HUES48 (cell line): ENCODE data around the gene NLRC3.
A peak's percentile ranks its signal among the peaks of the same experiment; 100 is the strongest.
"Not testable (repeated sequence)": the region's sequence is repeated elsewhere in the genome, so short reads cannot be mapped to it uniquely, and the experiment has no call there.

Source experiments
- H3K27ac ChIP-seq: one replicate; pipeline ENCODE4 v1.7.0; 2013; ENCODE audit warnings: low read depth, low read length, inconsistent platforms
- H3K27me3 ChIP-seq: 2 replicates; pipeline ENCODE4 v1.6.1; 2013; ENCODE audit warnings: mild to moderate bottlenecking, low read length; ENCODE audit not compliant: control insufficient read depth, insufficient read depth
- H3K36me3 ChIP-seq: 2 replicates; pipeline ENCODE4 v1.6.1; 2013; ENCODE audit warnings: low read length; ENCODE audit not compliant: control insufficient read depth, insufficient read depth
- H3K4me1 ChIP-seq: 2 replicates; pipeline ENCODE4 v1.6.1; 2013; ENCODE audit warnings: mild to moderate bottlenecking, low read length; ENCODE audit not compliant: control insufficient read depth, insufficient read depth
- H3K4me3 ChIP-seq: 2 replicates; pipeline ENCODE4 v1.5.1; 2013; ENCODE audit warnings: mild to moderate bottlenecking, low read depth, low read length
- H3K9ac ChIP-seq: 2 replicates; pipeline ENCODE4 v1.6.1; 2013; ENCODE audit warnings: mild to moderate bottlenecking, low read depth, low read length, moderate library complexity
- H3K9me3 ChIP-seq: 2 replicates; pipeline ENCODE4 v1.6.1; 2013; ENCODE audit warnings: low read length; ENCODE audit not compliant: control insufficient read depth, insufficient read depth

NLRC3 gene

DNA sequence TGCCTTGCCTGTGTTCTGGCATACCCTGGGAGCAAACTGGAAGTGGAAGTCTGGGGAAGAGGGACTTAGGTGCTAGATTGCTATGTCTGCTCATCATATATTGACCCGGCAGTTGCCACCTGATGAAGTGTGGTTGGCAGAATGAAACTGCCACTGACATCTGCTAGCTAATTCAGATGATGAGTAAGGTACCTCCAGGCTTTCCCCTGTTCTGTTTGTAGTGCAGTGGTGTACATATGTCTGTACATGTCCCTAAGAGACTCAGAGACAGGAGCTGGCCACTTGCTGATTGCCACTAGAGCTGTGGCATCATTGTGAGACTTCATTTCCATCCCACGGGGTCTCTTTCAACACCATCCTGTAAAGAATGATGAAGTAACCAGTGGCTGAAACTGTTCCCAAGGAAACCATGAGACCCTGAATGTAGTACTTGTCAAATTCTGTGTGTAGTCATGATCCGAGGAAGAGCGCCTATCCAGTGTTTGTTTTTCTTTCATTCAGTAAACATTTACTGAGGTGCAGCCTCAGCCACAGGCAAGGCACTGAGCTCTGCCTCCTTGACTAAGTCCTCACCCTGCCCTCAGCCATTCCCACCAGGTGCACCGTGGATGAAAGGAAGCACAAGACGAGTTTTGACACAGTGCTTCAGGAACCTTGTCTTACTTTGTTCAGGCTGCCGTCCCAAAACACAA lies 63.2 kb downstream of the NLRC3 start:
- no peaks in the 10 kb centered on the region for H3K27me3 ChIP-seq
- H3K4me1 ChIP-seq = no peaks in the 10 kb centered on the region
- H3K9me3 ChIP-seq = no peaks in the 10 kb centered on the region
- H3K9ac ChIP-seq = no peak overlapping the region
- peaks cover 56% of the 10 kb centered on the region for H3K36me3 ChIP-seq
- no peak overlapping the region for H3K4me3 ChIP-seq
- no peak overlapping the region for H3K27ac ChIP-seq

DNA sequence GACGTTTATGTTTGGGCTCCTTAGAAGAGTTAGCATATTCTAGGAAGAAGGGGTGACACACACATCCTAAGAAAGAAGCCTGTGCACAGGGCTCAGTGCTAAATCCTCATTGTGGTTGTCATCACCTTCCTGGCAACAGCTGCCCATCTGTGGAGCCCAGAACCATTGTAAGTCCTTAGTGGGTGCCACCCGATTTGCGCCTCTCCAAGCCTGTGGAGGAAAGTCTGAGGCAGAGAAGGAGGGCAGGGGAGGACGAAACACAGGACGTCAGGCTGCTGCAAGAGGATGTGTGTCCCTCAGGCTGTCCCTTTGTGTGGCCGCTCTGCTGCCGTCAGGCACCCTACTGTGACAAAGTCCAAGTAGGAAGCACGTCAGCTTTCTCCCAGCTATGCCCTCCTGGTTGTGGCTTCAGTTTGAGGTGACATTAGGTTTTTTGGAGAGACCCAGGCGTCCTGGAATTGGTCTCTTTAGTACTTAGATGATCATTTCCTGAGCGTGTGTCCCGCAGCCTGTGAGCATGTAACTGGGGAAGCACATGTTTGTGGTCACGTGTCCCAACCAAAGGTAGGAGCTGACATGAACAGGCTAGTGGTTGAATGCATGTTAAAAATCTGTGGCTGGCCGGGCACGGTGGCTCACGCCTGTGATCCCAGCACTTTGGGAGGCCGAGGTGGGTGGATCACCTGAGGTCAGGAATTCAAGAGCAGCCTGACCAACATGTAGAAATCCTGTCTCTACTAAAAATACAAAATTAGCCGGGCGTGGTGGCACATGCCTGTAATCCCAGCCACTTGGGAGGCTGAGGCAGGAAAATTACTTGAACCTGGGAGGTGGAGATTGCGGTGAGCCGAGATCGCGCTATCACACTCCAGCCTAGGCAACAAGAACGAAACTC lies 65.7 kb downstream of the NLRC3 start:
- no peaks in the 10 kb centered on the region for H3K4me1 ChIP-seq
- H3K36me3 ChIP-seq = peaks cover 70% of the 10 kb centered on the region
- H3K4me3 ChIP-seq = no peak overlapping the region
- no peak overlapping the region for H3K9ac ChIP-seq
- no peak overlapping the region for H3K27ac ChIP-seq
- H3K27me3 ChIP-seq = no peaks in the 10 kb centered on the region
- H3K9me3 ChIP-seq = no peaks in the 10 kb centered on the region

DNA sequence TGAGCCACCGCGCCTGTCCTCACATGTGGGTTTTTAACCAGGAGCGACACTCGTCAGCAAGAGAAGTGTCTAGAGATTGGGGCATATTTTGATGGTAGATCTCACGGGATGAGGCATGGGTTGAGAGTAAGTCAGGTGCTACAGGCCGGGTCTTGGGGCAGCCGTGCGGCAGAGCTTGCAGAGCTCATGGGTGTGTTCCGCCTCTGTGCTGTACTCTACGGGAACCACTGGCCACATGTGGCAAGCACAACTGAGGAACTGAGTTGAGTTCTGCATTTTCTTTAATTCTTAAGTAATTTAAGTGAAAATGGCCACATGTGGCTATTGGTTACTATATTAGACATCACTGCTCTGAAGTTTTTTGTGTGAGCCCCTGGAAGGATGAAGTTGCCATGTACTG lies 66.8 kb downstream of the NLRC3 start:
- Histone ChIP-seq H3K27ac (no peak overlapping the region), H3K4me1 (no peaks in the 10 kb centered on the region), H3K27me3 (no peaks in the 10 kb centered on the region), H3K9me3 (no peaks in the 10 kb centered on the region), H3K9ac (no peak overlapping the region), H3K36me3 (peaks cover 64% of the 10 kb centered on the region), H3K4me3 (no peak overlapping the region)

DNA sequence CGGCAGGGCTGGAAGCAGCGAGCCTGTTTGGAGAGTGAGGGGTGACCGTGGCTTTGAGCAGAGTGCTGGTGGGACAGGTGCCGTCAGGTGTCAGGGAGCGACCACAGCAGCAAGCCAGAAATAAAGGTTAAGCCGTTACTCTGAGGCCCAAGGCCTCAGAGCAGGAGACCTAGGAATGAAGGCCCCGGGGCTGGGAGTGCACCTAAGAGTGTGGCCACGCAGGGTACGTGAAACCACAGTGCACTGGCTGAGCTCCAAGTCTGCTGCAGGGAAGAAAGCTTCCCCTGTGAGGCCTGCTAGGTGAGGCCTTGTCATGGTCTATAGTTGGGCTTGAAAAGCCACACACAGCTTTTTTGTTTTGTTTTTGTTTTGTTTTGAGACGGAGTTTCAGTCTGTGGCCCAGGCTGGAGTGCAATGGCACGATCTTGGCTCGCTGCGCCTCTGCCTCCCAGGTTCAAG lies 67.7 kb downstream of the NLRC3 start:
- no peaks in the 10 kb centered on the region for H3K27me3 ChIP-seq
- no peak overlapping the region for H3K9ac ChIP-seq
- no peaks in the 10 kb centered on the region for H3K9me3 ChIP-seq
- no peak overlapping the region for H3K27ac ChIP-seq
- H3K4me1 ChIP-seq = no peaks in the 10 kb centered on the region
- no peak overlapping the region for H3K4me3 ChIP-seq
- peaks cover 56% of the 10 kb centered on the region for H3K36me3 ChIP-seq

DNA sequence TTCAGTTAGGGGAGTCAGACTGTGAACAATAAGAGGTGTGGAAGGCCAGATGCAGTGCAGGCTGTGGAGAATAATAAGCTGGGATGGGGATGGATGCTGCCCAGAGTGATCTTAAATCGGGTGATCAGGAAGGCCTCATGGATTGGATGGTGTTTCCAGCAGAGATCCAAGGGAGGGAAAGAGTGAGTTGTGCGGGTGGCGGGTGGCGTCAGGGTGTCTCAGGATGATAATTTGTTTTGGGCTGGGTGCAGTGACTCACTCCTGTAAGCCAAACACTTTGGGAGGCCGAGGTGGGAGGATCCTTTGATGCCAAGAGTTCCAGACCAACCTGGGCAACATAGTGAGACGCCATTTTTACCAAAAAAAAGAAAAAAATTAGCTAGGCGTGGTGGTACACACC lies 68.5 kb downstream of the NLRC3 start:
- H3K4me3 ChIP-seq = no peak overlapping the region
- H3K4me1 ChIP-seq = no peaks in the 10 kb centered on the region
- H3K36me3 ChIP-seq = peaks cover 48% of the 10 kb centered on the region
- no peak overlapping the region for H3K9ac ChIP-seq
- H3K27ac ChIP-seq = no peak overlapping the region
- H3K27me3 ChIP-seq = no peaks in the 10 kb centered on the region
- H3K9me3 ChIP-seq = no peaks in the 10 kb centered on the region

DNA sequence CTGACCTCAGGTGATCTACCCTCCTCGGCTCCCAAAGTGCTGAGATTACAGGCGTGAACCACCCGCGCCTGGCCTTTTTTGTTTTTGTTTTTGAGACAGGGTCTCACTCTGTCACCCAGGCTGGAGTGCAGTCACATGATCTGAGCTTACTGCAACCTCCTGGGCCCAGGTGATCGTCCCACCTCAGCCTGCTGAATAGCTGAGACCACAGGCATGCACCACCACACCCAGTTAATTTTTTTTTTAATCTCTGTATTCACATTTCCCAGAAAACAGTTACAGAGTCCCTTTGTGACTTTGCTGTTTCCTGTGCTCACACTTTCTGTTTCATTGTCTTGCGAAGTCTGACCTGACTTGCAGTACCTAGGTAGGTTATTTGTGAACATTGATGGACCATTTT lies 73.7 kb downstream of the NLRC3 start:
- Histone ChIP-seq H3K27ac (no peak overlapping the region), H3K4me3 (no peak overlapping the region), H3K4me1 (no peaks in the 10 kb centered on the region), H3K36me3 (peaks cover 19% of the 10 kb centered on the region), H3K9me3 (no peaks in the 10 kb centered on the region), H3K27me3 (no peaks in the 10 kb centered on the region), H3K9ac (no peak overlapping the region)

DNA sequence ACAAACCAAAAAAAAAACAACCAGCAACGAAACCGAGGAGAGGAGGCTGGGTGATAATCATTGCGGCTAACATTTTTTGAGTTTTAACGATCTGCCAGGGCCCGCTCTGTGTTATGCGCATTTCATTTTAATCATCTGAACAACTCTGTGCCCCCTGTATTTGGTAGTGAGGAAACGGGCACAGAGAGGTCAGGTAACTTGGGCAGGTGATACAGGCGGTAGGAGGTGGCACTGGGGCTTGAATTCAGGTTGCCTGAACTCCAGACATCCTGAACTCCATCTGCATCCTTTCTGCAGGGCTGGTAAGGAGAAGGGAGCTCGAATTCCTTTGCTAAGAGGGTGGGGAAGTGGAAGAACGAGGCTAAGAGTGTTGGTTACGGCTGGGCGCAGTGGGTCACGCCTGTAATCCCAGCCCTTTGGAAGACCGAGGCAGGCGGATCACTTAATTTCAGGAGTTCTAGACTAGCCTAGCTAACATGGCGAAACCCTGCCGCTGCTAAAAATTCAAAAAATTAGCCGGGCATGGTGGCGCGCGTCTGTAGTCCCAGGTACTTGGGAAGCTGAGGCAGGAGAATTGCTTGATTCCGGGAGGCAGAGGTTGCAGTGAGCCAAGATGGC lies 75.3 kb downstream of the NLRC3 start:
- no peaks in the 10 kb centered on the region for H3K4me1 ChIP-seq
- H3K27me3 ChIP-seq = no peaks in the 10 kb centered on the region
- H3K36me3 ChIP-seq = 0 out of 2 replicates have a peak, but pooled peaks cover 8% of the 10 kb centered on the region
- no peaks in the 10 kb centered on the region for H3K9me3 ChIP-seq
- H3K4me3 ChIP-seq = peak overlapping the region; percentile 80
- H3K9ac ChIP-seq = no peak overlapping the region
- no peak overlapping the region for H3K27ac ChIP-seq

DNA sequence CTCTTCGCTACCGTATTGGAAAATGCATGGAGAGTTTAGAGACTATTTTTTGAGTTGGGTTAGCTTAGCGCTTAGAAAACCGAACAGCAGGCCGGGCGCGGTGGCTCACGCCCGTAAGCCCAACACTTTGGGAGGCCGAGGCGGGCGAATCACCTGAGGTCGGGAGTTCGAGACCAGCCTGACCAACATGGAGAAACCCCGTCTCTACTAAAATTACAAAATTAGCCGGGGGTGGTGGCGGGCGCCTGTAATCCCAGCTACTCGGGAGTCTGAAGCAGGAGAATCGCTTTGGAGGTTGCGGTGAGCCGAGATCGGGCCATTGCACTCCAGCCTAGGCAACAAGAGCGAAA lies 75.8 kb downstream of the NLRC3 start:
- H3K9ac ChIP-seq = peak overlapping the region; percentile 59
- H3K9me3 ChIP-seq, H3K36me3 ChIP-seq, H3K4me1 ChIP-seq, H3K27me3 ChIP-seq: not testable (repeated sequence)
- H3K27ac ChIP-seq = peak overlapping the region; percentile 87
- peak overlapping the region; percentile 80 for H3K4me3 ChIP-seq

DNA sequence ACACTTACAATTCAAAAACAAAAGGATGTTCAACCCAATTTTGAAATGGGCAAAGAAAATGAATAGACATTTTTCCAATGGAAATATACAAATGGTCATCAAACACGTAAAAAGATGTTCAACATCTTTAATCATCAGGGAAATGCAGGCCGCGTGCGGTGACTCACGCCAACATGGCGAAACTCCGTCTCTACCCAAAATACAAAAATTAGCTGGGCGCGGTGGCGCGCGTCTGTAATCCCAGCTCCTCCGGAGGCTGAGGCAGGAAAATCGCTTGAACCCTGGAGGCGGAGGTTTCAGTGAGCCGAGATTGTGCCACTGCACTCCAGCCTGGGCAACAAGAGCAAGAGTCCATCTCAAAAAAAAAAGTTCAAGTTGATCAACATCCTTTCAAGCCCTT lies 78.2 kb downstream of the NLRC3 start:
- Histone ChIP-seq H3K4me3 (no peak overlapping the region), H3K4me1 (no peaks in the 10 kb centered on the region), H3K27ac (no peak overlapping the region), H3K36me3 (no peaks in the 10 kb centered on the region), H3K9ac (no peak overlapping the region), H3K27me3 (no peaks in the 10 kb centered on the region), H3K9me3 (no peaks in the 10 kb centered on the region)

DNA sequence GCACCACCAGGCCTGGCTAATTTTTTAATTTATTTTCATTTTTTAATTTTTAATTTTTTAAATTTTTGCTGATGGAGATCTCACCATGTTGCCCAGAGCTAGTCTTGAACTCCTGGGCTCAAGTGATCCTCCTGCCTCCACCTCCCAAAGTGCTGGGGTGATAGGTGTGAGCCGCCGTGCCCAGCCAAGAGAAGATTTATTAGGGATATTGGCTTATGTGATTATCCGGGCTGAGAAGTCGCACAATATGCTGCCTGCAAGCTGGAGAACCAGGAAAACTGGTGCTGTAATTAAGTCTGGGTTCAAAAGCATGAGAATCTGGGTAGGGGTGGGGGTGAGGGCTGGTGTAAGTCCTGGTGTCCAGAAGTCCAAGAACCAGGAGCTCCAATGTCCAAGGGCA lies 79.4 kb downstream of the NLRC3 start:
- Histone ChIP-seq H3K27me3 (no peaks in the 10 kb centered on the region), H3K4me3 (no peak overlapping the region), H3K4me1 (no peaks in the 10 kb centered on the region), H3K36me3 (no peaks in the 10 kb centered on the region), H3K9ac (no peak overlapping the region), H3K9me3 (no peaks in the 10 kb centered on the region), H3K27ac (no peak overlapping the region)

DNA sequence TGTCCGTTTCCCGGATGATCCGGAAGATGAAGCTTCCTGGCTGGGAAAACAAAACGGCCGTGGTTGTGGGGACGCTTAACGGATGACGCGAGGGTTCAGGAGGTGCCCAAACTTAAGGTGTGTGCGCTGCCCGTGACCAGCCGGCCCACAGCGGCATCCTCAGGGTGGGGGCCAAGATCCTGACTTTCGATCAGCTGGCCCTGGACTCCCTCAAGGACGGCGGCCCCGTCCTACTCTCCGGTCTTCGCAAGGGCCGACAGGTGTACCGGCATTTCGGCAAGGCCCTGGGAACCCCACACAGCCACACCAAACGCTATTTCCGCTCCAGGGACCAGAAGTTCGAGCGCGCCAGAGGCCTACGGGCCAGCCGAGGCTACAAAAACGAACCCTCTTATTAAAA lies 80.8 kb downstream of the NLRC3 start:
- H3K27me3 ChIP-seq = no peaks in the 10 kb centered on the region
- no peaks in the 10 kb centered on the region for H3K9me3 ChIP-seq
- H3K27ac ChIP-seq = no peak overlapping the region
- no peaks in the 10 kb centered on the region for H3K36me3 ChIP-seq
- H3K4me1 ChIP-seq = no peaks in the 10 kb centered on the region
- H3K4me3 ChIP-seq = no peak overlapping the region
- no peak overlapping the region for H3K9ac ChIP-seq
